Measurements from ENCODE around the gene ZNF184. TPM values are rescaled to one million over a fixed set of nuclear protein-coding genes. Genes with fewer than 3 reads are reported as not detected.
"Not testable (repeated sequence)": the region's sequence is repeated elsewhere in the genome, so short reads cannot be mapped to it uniquely, and the experiment has no call there.

Gene ZNF184
- total RNA-seq, 1 experiment from 2014 or later, result 15.7 TPM

- not testable (repeated sequence) for DNase-seq (ENCODE audit: low read depth)
Observed at GRCh38 chr6:27424851-27425250, 48.1 kb downstream of the ZNF184 start.

GRCh38 chr6:27422651-27423332 lies 50.1 kb downstream of the ZNF184 start:
- no peak for DNase-seq (ENCODE audit: low read depth)

GRCh38 chr6:27419363-27419762 lies 53.5 kb downstream of the ZNF184 start:
- DNase-seq (ENCODE audit: low read depth), result no peak

GRCh38 chr6:27415898-27416297 lies 57.0 kb downstream of the ZNF184 start:
- DNase-seq (ENCODE audit: low read depth), result no peak

GRCh38 chr6:27414996-27415395 lies 57.9 kb downstream of the ZNF184 start:
- DNase-seq (ENCODE audit: low read depth), result peak; percentile 3

- DNase-seq (ENCODE audit: low read depth), result no peak
Observed at GRCh38 chr6:27414300-27414699, 58.6 kb downstream of the ZNF184 start.

GRCh38 chr6:27407153-27407814 lies 65.6 kb downstream of the ZNF184 start:
- no peak for DNase-seq (ENCODE audit: low read depth)

- peak; percentile 9 for DNase-seq (ENCODE audit: low read depth)
Observed at GRCh38 chr6:27406085-27406484, 66.8 kb downstream of the ZNF184 start.

- DNase-seq (ENCODE audit: low read depth), result no peak
Observed at GRCh38 chr6:27400877-27401642, 71.8 kb downstream of the ZNF184 start.

Other genes starting within 250 kb of the ZNF184 start
- not detected in 2 replicates for gene PRSS16, start 225.4 kb downstream of the ZNF184 start, total RNA-seq (2014; rRNA removed)
- gene POM121L2, start 160.8 kb downstream of the ZNF184 start, total RNA-seq (2014; rRNA removed), result not detected in 2 replicates
- 0.57 and 1.3 TPM in 2 replicates for gene ZNF391, start 84.3 kb downstream of the ZNF184 start, total RNA-seq (2014; rRNA removed)

Measured in LHCN-M2 (cell line).